DMS 273 treated with DMSO at 0.1 percent for 48 hours (cell line): ENCODE data around the gene CHRD.

Experiments
- DNase-seq: peaks from one replicate; lab custom pipeline; 2025; lab: John Stamatoyannopoulos, UW

The CHRD gene

DNA sequence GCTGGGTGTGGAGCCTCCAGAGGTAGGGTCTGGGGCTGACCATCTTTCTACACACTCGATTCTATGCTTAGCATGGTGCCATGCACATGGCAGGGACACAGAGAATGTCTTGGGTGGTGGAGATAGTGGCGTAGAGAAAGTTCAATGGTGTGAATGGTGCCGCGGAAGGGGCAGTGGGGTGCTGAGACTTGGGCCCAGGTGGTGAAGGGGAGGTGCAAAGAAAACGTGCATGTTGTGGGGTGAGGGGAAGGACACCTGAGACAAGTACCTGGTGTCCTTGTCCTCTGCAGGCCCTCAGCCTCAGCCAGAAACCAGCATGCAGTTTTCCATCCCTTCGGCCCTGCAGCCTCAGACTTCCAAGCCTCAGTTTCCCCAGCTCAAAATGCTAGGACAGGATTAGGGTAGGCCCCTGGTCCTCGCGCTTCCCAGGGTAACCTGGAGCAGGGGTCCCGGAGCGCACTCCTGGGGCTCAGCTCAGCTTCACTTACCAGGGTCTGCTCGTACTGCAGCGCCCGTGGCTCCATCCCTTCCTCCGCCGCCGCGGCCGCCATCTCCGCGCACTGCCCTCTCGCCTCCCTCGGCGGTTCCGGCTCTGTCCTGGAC lies 18.8 kb upstream of the CHRD start:
- DNase-seq, result no peak

DNA sequence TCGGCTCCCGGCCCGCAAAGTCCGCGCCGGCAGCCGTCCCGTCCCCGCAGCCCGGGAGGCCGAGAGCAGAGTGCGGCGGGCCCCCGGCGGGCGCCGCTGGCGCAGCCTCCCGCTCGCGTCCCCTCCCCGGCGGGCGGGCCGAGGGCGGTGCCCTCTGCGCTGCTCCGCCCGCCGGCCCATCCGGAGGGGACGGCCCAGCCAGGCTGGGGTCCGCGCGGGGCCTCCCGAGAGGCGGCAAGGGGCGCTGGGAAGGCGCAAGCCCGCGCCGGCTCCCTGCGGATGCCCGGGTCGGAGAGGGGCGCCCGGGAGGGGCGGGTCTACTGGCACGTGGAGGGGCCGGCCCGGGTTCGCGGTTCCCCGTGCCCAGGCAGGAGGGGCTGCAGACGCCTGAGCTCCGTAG lies 18.3 kb upstream of the CHRD start, which contains the start of the genes CLCN2 and POLR2H:
Gene CLCN2, minus strand, starts transcription at position 74 of the 400 bp plus-strand sequence. CDS start 126 bp downstream, outside the sequence.
Gene POLR2H, plus strand, starts transcription at position 179 of the 400 bp plus-strand sequence. CDS start 1,783 bp downstream, outside the sequence.
- DNase-seq, result peak; percentile 40

DNA sequence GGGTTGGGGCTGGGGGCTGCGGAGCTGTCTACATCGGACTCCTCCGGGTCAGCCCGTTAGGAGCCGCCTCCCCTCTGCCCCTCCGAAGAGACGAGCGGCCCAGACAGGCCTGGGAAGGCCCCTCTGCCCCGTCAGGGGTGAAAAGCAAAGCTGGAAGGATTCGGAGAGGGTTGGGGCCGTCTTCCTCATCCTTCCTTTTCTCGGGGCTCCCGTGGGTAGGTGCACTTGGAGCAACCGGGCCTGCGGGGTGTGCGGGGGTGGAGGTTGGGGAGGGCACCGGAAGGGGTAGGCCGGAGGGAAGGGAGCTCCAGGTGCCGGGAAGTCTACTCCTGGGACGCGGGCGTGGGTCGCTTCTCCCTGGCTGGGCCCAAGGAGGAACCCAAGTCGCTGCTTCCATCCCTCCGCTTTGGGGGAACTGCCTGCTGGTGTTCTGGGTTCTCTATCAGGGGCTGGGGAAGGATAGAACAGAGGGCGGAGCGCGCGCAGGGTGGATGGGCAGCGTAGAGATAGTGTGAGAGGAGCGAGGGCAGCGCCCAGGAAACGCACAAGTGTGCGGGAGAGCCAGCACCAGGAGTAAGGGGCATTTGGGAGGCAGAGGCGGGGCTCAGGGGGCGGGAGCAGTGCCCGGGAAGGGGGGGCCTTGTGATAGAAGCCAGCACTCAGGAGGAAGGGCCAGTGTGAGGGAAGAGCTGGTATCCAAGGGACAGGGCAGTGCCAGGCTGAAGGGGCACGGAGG lies 17.8 kb upstream of the CHRD start:
- DNase-seq, result peak; percentile 88

GRCh38 chr3:184362668-184363546 lies 16.9 kb upstream of the CHRD start:
- DNase-seq, result peak; percentile 99

DNA sequence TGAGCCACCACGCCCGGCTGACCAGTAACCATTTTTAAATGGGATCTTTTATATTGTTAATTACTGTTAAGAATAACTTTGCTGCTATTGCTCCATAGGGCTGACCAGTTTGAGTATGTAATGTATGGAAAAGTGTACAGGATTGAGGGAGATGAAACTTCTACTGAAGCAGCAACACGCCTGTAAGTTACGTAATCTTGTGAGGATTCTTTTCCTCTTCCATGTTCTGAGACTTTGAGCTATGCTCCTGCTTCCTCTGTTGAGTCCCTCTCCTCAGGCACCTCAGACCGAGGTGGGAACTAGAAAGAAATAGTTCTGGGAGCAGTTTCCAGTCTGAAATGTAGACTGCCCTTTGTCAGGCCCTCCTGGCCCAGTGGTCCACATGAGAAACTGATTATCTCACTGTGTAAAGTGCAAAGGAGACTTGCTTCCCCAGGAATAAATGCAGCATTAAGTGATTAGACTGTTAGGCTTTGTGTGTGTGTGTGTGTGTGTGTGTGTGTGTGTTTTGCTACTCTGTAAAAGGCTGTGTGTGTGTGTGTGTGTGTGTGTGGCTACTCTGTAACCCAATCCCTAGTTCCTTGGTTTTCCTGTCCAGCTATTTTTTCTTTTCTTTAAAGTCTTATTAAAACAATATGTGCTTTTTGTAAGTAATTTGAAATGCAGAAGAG lies 13.1 kb upstream of the CHRD start:
- no peak for DNase-seq

DNA sequence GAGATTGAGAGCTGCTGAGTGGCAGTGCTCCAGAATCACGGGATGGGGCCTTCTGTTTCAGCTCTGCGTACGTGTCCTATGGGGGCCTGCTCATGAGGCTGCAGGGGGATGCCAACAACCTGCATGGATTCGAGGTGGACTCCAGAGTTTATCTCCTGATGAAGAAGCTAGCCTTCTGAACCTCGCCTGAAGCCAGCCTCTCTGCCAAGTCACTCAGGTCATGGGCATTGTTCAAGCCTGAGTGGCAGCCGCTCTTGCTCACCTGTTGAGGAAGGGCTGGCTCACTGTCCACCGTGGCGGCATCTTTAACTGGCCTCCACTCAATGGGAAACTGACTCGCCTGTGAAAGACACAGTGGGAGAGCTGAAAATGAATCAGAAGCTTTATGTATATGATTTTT lies 11.7 kb upstream of the CHRD start:
- DNase-seq, result no peak

GRCh38 chr3:184368586-184369183 lies 11.2 kb upstream of the CHRD start:
- DNase-seq, result no peak

GRCh38 chr3:184371570-184372018 lies 8.3 kb upstream of the CHRD start:
- DNase-seq, result peak; percentile 85

GRCh38 chr3:184372296-184372821 lies 7.5 kb upstream of the CHRD start:
- no peak for DNase-seq

DNA sequence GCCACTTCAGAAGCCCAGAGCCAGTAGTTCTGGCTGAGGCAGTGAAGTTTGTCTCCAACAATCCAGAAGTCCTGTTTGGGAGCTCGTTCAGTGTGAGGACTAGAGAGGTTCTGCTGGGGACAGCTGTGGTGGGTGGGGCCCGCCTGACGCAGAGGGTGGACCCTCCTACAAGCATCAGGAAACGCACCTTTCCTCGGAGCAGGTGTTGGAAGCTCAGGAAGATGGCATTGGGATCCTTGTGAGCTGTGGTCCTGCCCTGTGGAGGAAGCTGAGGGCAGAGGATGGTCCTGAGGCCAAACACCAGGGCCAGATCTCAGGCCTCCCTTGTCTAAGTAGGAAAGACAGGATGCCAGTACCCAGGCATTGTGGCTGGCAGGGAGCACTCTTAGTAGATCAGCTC lies 6.9 kb upstream of the CHRD start:
- no peak for DNase-seq

DNA sequence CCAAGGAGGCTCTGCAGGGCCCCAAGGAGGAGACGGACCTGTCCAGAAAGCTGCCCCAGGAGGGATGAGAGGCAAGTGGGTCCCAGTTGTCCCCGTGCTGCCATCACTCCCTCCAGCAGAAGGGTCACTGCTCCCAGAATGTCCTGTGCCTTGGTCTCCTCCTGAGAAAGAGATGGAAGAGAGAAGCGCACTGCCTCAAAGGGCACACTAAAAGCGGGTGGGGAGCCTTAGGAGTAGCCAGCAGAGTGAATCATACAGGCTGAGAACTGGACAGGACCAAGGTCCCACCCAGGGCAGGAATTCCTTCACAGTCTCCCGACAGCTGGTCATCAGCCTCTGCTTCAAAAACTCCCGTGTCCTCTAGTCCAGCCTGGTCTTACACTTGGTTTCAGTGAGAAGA lies 6.4 kb upstream of the CHRD start:
- DNase-seq, result no peak

GRCh38 chr3:184375747-184376461 lies 4.0 kb upstream of the CHRD start:
- DNase-seq, result no peak

DNA sequence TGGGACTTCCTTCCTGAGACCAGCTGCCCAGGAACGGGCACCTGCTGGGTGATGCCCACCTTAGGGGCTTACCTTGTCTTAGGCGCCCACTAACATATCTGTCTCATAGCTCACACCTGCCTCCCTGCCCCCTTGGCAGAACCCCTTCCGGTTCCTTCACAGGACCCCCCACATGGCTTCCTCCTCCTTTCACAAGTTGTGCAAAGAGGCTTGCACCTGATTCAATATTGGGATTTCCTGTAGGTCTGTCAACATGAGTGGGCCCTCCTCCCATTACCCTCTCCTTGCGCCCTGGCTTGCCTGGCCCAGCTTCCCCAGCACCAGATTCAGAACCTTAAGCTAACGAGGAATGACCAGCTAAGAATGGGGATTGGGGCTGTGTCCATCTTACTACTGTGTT lies 2.5 kb upstream of the CHRD start:
- no peak for DNase-seq

GRCh38 chr3:184377882-184378445 lies 1.9 kb upstream of the CHRD start, which contains the start of gene THPO:
Gene THPO (minus strand): TSS chr3:184378207. CDS start chr3:184376259, 1,948 bp downstream.
- DNase-seq, result no peak

- no peak for DNase-seq
Measured at GRCh38 chr3:184378651-184379357, 1.1 kb upstream of the CHRD start.

DNA sequence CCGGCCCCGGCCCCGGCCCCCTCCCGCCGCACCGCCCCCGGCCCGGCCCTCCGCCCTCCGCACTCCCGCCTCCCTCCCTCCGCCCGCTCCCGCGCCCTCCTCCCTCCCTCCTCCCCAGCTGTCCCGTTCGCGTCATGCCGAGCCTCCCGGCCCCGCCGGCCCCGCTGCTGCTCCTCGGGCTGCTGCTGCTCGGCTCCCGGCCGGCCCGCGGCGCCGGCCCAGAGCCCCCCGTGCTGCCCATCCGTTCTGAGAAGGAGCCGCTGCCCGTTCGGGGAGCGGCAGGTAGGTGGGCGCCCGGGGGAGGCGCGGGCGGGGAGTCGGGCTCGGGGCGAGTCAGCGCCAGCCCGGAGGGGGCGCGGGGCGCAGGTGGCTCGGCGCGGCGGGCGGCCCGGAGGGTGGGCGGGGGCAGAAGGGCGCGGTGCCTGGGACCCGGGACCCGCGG lies 352 bp downstream of the CHRD start:
- DNase-seq, result peak; percentile 11

GRCh38 chr3:184380627-184381260 lies 890 bp downstream of the CHRD start:
- DNase-seq, result no peak

DNA sequence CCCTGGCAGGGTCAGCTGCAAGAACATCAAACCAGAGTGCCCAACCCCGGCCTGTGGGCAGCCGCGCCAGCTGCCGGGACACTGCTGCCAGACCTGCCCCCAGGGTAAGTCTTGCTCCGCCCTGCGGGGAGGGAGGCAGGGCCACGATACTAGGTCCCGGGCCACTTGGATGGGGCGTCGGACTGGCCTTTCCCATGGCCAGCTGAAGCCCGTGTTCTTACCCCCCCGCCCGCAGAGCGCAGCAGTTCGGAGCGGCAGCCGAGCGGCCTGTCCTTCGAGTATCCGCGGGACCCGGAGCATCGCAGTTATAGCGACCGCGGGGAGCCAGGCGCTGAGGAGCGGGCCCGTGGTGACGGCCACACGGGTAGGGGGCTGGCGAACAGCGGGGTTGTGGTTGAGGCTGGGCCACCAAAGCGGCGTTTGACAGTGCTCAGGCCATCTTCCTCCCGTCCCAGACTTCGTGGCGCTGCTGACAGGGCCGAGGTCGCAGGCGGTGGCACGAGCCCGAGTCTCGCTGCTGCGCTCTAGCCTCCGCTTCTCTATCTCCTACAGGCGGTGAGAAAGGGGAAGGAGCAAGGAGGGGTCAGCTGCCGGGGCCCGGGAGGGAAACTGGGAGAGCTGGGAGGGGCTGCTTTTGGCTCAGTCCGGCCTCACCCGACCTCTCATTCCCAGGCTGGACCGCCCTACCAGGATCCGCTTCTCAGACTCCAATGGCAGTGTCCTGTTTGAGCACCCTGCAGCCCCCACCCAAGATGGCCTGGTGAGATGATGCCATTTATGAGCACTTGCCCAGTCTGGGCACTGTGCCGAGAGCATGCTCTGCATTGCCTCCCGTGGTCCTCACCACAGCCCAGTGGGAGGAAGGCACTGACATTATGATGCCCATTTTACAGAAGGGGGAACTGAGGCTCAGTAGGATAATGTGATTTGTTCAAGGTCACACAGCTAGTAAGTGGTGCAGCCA lies 1.7 kb downstream of the CHRD start:
- DNase-seq, result no peak
